Activated CD4-positive, CD25-positive, alpha-beta regulatory T cell treated with anti-CD3 and anti-CD28 coated beads, Interleukin-2, amount 50 U/mL, for 16 hours (primary cell): ENCODE data around the gene ADAMTS18.
"Not testable (repeated sequence)": the region's sequence is repeated elsewhere in the genome, so short reads cannot be mapped to it uniquely, and the experiment has no call there.

Source experiments
- DNase-seq: peaks from one replicate; pipeline ENCODE4 v3.0.0-alpha.2; 2020; ENCODE audit warnings: low read depth, low spot score

The ADAMTS18 gene, protein sequence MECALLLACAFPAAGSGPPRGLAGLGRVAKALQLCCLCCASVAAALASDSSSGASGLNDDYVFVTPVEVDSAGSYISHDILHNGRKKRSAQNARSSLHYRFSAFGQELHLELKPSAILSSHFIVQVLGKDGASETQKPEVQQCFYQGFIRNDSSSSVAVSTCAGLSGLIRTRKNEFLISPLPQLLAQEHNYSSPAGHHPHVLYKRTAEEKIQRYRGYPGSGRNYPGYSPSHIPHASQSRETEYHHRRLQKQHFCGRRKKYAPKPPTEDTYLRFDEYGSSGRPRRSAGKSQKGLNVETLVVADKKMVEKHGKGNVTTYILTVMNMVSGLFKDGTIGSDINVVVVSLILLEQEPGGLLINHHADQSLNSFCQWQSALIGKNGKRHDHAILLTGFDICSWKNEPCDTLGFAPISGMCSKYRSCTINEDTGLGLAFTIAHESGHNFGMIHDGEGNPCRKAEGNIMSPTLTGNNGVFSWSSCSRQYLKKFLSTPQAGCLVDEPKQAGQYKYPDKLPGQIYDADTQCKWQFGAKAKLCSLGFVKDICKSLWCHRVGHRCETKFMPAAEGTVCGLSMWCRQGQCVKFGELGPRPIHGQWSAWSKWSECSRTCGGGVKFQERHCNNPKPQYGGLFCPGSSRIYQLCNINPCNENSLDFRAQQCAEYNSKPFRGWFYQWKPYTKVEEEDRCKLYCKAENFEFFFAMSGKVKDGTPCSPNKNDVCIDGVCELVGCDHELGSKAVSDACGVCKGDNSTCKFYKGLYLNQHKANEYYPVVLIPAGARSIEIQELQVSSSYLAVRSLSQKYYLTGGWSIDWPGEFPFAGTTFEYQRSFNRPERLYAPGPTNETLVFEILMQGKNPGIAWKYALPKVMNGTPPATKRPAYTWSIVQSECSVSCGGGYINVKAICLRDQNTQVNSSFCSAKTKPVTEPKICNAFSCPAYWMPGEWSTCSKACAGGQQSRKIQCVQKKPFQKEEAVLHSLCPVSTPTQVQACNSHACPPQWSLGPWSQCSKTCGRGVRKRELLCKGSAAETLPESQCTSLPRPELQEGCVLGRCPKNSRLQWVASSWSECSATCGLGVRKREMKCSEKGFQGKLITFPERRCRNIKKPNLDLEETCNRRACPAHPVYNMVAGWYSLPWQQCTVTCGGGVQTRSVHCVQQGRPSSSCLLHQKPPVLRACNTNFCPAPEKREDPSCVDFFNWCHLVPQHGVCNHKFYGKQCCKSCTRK (N-terminal part only)

DNA sequence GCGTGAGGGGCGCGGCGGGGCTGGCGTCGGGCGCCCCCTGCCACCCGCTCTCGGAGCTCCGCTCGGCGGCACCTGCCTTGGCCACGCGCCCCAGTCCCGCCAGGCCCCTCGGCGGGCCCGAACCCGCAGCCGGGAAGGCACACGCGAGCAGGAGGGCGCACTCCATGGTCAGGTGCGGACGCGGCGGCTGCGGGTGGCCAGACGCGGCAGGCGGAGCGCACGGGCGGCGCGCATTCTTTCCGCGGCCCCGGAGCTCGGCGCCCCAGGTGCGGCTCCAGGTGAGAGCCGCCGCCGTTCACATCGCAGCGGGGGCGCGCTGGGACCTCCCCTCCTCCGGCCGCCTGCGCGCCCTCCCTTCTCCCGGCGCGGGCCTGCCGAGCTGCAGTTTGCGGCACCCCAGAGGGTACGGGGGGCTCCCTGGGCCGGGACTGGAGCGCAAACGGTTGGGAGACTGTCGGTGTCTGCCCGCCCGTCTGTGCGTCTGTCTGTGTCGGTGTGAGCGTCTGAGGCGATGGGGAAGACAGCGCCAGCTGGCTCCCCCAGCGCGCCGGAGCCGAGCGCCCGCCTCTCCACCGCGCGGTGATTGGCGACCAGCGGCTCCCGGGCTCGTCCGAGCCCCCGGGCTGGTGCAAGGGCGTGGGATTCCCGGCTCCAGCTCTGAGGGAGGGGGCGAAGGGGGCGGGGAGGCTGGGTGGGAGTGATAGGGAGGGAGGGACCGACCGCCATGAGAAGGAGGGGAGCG, at the start of gene ADAMTS18:
Gene ADAMTS18 (minus strand): TSS at position 505 of the 742 bp plus-strand sequence. CDS start 339 bp downstream, at position 166.
- DNase-seq = no peak

DNA sequence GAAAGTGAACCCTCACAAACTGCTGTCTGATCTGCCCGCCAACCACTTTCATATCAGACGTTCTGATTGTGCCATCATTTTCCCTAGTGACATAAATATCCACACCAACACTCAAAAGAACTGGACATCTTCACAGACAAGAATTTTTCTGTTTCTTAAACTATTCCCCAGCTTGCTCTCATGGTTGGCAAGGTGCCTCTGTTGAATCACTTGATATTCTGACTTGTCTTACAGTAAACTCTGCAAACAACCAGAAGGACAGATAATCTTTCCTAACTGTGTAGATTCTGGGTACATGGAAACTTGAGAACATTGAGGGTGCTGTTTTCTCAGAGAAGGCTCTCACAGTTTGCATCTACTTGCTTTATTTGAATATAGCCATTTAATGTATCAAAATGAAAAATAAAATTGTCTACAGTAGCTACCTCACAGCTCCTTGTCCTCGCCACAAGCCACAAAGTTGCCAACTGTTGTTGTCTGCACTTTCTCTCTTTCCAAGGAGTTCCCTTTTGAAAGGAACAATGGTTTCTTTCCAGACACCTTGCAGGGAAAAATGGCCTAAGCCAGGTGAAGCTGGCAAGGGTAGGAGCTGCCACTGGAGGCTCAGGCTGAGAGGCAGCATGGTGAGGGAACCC, 46.0 kb upstream of the ADAMTS18 start:
- no peak for DNase-seq

DNA sequence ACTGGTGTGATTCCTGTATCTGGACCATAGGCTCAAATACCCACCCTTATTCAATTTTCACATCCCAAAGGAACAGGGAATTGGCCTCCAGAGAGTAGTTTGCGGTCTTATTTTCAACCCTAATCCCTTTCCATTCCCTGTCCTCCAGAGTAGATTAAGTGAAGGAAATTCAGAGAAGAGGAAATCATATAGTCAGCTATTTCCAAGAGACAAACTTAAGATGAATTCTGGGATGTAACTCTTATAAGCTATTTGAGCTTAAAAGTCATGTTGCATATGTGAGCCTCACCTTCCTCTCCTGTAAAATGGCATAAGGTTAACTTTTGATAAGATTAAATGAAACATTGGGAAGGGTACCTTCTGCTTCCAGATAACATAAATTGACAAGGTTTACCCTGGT, 37.4 kb upstream of the ADAMTS18 start:
- no peak for DNase-seq

DNA sequence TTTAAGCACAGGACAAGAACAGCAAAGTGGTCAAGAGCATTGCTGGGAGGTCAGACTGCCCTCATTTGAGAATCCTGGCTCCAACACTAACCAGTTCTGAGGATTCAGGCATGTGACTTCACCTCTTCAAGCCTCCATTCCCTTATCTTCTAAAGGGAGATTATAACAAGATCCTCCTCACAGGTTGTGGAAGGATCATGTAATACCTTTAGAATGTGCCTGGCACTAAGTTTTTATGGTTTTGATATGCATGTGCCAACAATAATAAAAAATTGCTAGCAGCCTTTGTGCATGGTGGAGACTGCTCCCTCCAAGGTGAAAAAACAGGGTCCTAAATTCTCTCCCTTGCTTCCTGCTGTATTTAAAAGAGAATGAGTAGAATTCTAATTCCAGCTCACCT, 36.0 kb upstream of the ADAMTS18 start:
- no peak for DNase-seq

DNA sequence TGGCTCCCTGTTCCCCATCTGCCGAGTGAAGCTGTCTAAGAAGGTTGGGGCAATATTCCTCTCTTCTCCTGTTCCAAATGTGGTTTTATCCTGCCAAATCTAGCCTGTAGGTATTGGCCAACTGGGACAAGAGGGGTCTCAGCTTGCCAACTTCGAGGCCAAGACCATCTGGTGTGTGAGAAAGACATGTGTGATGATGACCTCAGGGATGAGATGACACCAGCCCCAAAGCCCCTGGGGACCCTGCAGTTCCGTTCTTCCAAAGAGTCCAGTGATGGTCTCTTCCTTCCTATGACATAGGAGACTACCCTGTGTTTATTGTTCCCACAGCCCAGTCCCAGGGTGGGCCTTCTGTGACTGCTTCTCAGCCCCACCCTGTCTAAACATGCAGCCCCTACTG, 34.8 kb upstream of the ADAMTS18 start:
- DNase-seq = no peak

DNA sequence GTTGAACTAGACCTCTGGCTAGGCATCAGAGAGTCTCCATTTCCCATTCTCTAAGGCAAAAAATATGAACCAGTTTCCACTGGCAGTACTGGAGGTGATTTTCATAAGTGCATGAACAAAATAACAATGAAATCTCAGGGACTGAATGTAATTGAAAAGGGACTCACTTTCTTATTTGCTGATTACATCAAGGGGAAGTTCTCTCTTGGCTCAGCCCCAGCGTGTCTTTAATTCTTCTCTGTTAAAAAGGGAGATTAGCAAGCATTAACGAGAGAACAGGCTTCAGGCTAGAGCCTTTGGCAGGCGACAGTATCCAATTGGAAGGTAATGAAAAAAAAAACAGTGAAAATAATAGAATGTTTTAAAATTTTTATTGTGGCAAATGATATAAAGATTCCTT, 34.0 kb upstream of the ADAMTS18 start:
- no peak for DNase-seq

DNA sequence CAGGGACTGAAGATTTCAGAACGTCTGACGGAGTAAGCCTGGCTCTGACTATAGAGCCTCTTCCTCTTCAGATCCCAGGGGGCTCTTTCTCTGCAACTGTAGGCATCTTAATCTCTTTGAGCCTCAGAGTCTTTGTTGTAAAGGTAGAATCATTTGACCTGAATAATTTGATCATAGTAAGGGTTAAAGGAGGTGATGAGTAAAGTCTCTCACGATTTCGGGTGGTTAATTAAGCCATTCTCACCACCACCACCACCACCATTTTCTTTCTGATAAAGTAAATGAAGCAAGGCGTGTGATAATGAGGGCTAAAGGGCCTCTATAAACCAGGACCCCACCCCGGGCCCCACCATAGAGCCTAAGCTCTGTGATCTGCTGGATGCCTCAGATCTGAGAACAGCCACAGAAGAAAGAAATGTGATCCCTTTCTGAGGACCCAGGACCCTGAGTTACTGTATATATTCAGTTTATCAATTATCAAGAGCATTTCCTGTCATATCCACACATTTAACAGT, 33.0 kb upstream of the ADAMTS18 start:
- no peak for DNase-seq

DNA sequence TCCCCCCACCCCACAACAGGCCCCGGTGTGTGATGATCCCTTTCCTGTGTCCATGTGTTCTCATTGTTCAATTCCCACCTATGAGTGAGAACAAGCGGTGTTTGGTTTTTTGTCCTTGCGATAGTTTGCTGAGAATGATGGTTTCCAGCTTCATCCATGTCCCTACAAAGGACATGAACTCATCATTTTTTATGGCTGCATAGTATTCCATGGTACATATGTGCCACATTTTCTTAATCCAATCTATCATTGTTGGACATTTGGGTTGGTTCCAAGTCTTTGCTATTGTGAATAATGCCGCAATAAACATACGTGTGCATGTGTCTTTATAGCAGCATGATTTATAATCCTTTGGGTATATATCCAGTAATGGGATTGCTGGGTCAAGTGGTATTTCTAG, 28.8 kb upstream of the ADAMTS18 start:
- not testable (repeated sequence) for DNase-seq

DNA sequence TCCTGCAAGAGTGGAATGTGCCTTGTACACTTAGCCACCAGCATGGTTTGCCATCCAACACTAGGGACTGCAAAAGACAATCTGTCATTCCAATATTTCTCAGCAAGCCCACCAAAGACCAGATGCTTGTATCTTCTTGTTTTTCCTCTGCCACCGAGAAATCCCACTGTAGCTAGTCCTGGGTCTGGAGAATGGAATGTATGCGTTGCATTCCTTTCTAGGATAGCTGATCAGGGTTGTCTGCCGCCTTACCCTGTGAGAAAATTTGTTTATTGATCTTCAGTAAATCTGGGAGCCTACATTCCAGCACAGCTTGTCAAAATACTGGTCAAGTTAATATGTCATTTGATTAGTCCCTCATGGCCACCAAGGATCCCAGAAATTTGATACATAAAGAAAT, 28.1 kb upstream of the ADAMTS18 start:
- no peak for DNase-seq

DNA sequence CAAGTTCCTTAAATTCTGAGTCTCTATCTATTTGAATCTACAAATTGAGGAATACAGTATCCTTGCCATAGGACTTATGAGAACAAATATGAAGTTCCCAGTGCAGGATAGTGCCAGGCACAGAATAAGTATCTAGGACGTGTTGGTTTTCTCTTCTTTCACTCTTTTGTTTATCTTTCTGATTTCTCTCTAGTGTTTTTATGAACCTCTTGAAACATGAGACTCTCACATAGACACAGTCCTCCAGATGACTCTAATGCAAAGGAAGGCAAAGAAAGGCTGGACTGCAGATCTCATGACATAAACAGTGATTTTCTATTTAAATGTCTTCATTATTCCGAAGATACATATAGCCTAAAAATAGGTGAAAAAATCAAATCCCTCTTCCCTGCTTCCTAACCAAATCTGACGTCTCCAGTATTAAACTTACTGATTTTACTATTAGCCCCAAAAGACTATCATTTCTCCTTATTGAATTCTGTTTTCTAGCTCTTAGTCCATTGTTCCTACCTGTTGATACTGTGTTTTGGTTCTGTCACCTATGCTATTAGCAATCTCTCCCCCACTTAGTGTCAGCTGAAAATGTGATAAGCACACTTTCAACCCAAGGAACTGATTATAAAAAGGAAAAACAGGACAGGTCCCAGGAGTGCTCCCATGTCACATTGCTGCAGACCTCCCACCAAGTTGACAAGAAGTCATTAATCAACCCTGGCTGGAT, 24.9 kb upstream of the ADAMTS18 start:
- no peak for DNase-seq

DNA sequence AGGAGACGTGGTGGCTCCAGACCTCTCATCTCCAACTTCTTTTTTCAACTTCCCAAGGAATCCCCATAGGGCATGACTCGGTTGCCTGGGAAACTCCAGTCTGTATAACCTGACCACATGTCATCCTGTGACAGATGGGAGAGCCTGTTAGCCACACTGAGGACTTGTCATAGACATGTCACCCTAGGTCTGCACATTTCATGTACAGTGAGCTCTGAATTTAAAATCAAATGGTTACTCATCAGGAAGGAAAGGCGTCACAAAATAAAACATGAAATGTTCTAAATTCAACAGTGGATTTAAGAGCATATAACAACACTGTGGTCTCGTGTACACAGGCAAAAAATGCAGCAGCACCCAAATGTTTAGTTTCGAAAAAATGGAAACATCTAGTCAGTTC, 22.2 kb upstream of the ADAMTS18 start:
- DNase-seq = no peak

DNA sequence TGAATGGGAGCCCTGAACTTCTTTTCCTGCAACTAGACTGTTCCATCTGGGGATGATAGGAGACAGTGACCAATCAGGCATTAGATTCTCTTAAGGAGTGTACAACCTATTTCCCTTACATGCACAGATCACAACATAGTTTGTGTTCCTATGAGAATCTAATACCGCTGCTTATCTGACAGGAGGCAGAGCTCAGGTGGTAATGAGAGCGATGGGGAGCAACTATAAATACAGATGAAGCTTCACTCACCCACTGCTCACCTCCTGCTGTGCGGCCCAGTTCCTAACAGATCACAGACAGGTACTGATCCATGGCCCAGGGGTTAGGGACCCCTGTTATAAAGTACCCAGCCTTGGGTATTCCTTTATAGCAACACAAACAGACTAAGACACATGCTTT, 17.4 kb upstream of the ADAMTS18 start:
- no peak for DNase-seq

DNA sequence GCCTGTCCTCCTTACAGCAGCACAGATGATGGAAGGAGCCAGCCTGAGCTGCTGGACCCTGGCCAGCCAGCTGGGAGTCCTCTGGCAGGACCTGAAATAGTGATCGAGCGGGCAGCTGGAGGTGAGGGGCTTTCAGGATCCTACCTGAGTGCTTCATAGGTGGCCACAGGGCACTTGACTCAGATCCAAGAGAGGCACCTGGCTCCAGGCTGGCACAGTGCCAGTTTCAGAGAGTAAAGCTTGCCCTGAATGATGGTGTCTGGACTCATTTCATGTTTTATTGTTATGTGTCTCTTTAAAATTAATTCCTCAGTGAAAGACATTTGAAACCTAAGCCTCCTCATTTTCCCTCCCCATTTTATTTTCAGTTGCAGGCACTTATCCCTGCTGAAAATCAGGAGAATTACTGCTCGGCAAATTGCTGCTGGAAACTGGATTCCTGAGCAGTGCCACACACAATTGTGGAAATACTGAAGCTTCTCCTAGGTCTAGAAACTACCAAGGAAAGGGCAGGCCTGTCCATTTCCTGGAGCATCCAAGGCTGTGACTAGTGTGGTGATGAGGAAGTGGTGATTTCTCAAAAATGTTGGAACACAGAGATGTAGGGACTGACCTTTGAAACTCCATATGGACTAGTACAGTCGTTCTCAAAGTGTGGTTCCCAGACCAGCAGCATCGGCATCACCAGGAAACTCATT, 16.1 kb upstream of the ADAMTS18 start:
- no peak for DNase-seq

DNA sequence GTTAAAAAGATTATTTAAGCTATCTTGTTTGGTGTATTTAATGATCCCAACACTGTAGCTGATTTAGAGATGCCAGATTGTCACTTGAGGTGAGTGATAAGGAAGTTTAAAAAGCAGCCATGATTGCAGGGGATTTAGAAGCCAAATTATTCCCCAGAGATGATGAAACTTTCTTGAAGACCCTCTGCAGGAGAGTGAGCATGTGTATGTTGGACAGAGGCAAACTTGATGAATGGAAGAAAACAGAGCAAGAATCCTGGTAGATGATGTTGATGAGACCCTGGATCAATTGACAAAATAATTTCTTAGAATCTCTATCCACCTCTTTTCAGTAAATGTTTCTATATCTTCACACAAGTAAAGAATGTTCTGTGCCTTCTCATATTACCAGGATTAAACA, 14.4 kb upstream of the ADAMTS18 start:
- DNase-seq = no peak

DNA sequence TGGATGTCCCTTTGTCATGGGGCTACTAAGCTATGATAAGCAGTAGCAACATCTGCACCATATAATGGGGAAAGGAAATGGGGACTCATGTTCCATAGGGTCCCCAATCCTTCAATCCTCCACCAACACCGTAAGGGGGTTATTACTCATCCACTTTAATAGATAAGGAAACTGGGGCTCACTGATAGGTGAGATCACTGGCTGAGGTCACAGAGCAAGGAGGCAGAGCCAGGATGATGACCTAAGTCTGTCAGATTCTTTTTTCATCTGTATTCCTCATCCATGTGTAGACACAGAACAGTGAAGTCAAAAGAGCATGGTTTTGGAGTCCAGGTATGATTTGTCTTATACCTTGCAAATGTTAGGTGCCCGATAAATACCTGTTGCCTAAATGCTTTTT, 10.5 kb upstream of the ADAMTS18 start:
- no peak for DNase-seq

DNA sequence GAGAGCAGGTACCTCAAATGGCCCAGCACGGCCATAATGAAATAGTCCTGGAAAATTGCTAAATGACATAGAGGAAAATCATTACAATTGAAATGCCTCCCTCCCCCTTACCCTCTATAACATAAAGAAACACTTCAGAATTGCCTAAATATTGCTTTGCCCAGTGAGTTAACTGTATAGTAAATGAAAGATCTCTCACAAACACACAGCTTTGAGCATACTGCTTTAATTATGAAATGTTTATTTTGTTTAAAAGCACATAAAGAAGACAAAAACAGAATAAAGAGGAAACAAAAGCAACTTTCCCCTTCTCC, 9.3 kb upstream of the ADAMTS18 start:
- DNase-seq = no peak

DNA sequence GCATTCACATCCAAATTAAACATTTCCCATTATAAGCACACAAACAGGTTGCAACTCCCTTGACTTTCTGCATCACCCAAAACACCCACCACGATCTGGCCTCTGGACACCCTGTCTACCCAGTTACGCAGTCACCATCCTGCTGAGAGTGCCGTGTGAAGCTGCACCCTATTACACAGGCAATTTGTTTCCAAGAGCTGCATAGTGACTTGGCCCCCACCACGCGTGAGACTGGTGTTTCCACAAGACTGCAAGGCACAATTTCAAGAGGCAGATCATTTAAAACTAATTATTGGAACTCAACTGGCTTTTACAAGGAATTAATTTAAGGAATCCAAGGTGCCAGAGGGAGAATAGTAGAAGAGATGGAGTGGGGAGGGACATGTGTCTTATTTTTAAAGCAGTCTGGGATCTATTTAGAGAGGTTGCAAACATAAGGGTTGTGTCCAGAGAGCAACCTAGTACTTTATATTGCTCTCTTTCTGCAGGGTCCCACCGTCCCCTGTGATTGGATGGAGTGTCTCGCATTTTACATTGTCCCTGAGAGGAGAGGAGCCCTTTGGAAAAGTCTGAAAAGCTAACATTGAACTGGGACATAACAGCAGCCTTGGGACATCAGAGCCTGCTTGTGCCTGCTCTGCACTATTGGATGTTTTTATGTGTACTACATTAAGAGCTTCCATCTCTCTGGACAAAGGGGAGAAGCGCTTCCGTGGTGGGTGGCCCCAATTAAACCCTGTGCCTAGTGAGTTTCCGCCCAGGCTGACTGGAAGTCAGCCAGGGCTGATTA, 8.7 kb upstream of the ADAMTS18 start:
- no peak for DNase-seq

DNA sequence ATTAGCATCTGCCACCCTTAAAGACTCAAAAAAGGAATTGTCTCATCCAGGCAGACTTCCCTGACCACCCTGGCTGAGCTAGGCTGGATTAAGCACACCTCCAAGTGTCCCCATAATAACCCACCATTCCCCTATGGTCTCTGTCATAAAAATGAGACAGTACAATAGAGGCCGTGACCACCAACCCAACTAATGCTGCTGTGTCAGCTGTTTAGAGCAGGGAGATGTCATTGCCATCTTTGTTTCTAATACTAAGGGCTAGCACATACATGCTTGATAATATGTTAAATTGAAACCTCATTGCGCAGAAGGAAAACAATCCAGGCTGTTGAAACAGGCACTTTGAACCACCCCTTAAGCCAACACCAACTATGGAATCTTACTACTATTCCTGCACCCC, 7.2 kb upstream of the ADAMTS18 start:
- DNase-seq = no peak

DNA sequence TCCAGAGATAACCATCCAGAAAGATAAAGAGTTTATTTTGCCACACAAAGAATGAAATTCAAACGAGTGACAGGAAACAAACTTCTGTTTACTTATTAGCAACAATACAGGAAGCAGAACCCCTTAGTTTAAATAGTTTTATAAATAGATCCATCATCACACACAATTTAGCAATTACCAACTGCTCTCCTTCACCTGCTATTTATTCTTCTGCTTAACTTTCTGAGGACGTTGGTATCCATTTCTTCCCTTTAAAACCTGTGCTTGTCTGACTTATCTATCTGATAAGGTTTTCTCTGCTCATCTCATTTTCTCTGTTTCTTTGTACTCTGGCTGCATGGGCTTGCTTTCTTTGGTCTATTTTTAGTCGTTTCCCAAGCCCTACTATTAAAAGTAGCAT, 4.3 kb upstream of the ADAMTS18 start:
- DNase-seq = no peak
